Hepatocyte (in vitro differentiated cells): ENCODE measurements around the gene THSD4.

ENCODE experiments used
- CTCF ChIP-seq: fragments of 200-600 bp; sonication (generic); IDR thresholded peaks from 2 replicates; pipeline ENCODE4 v1.5.1; 2016; ENCODE audit warnings: antibody characterized with exemption, mild to moderate bottlenecking; ENCODE audit not compliant: poor library complexity
- EZH2 ChIP-seq: fragments of 200-600 bp; sonication (generic); IDR thresholded peaks from 2 replicates; pipeline ENCODE4 v1.6.1; 2016; ENCODE audit warnings: antibody characterized with exemption, mild to moderate bottlenecking, borderline replicate concordance
- EZH2phosphoT487 ChIP-seq: fragments of 200-600 bp; sonication (generic); IDR thresholded peaks from one replicate; pipeline ENCODE4 v1.6.1; 2018; ENCODE audit warnings: antibody characterized with exemption, mild to moderate bottlenecking, low read depth, moderate library complexity; ENCODE audit not compliant: unreplicated experiment, severe bottlenecking

GRCh38 chr15:71775856-71776255, 660.6 kb downstream of the THSD4 start:
- TF ChIP-seq CTCF: no peak
- TF ChIP-seq EZH2: no peak
- no peak for TF ChIP-seq EZH2phosphoT487
